ENCODE measurements around the gene RARB. TPM values are rescaled to one million over a fixed set of nuclear protein-coding genes. Genes with fewer than 3 reads are reported as not detected.
A peak's percentile ranks its signal among the peaks of the same experiment; 100 is the strongest.

The RARB gene
- total RNA-seq, 1 donor from 2014 or later = 15.0 TPM

DNA sequence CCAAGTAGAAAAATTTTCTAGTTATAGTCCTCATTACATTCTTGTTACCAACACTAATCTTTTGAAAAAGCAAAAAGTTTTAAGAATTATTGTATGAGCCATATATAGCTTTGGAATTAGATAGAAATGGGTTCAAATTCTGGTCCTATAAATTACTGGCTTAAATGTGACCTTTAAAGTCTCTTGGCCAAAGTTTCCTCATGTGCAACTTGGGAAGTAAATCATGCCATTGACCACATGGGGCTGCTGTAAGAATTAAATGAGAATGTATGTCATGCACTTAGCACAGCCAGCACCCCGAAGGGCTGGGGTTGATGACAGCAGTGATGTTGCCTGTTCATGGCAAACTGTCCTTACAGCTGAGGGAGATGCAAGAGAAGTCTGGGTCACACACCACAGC is 128.4 kb downstream of the RARB start:
- Histone ChIP-seq H3K36me3 (no peaks in the 10 kb centered on the region), H3K4me1 (peaks cover 27% of the 10 kb centered on the region), H3K27me3 (no peaks in the 10 kb centered on the region), H3K4me3 (no peak overlapping the region), H3K9me3 (no peaks in the 10 kb centered on the region), H3K27ac (no peak overlapping the region)
- no peak for TF ChIP-seq POLR2A (IDR thresholded peaks at IDR 0.05)
- no peak for TF ChIP-seq POLR2AphosphoS5 (IDR thresholded peaks at IDR 0.05; ENCODE audit: insufficient read depth in 1 of 2, low read depth in 1 of 2)
- TF ChIP-seq, protein P1, sequence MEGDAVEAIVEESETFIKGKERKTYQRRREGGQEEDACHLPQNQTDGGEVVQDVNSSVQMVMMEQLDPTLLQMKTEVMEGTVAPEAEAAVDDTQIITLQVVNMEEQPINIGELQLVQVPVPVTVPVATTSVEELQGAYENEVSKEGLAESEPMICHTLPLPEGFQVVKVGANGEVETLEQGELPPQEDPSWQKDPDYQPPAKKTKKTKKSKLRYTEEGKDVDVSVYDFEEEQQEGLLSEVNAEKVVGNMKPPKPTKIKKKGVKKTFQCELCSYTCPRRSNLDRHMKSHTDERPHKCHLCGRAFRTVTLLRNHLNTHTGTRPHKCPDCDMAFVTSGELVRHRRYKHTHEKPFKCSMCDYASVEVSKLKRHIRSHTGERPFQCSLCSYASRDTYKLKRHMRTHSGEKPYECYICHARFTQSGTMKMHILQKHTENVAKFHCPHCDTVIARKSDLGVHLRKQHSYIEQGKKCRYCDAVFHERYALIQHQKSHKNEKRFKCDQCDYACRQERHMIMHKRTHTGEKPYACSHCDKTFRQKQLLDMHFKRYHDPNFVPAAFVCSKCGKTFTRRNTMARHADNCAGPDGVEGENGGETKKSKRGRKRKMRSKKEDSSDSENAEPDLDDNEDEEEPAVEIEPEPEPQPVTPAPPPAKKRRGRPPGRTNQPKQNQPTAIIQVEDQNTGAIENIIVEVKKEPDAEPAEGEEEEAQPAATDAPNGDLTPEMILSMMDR (IDR thresholded peaks at IDR 0.05) = no peak
- intact Hi-C loops (cut with DNase I) = no loop called here
- no peak for DNase-seq (ENCODE audit: extremely low spot score in 2 of 2)

DNA sequence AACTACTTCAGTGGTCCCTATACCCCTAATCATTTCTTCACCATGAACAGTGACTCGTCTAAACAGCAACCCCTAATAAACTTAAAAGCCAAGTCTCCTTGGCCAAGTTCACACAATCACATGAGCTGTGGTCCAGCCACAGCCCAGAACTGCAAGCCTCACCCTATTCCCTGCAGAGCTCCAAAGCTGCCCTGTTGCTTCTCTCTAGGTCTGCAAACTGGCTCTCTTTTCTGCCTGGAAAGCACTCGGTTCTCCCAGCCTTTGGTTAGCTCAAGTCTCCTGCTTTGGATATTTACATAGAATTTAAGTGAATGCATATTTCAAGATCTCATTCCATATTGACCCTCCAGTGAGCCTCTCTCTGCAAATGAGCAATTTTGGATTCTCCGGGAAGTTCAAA is 129.6 kb downstream of the RARB start:
- no peaks in the 10 kb centered on the region for H3K36me3 ChIP-seq
- no peak overlapping the region for H3K4me3 ChIP-seq
- H3K27ac ChIP-seq = peak overlapping the region; percentile 11
- DNase-seq (ENCODE audit: extremely low spot score in 2 of 2) = no peak
- intact Hi-C loops (cut with DNase I) = no loop called here
- H3K4me1 ChIP-seq = peaks cover 27% of the 10 kb centered on the region
- H3K27me3 ChIP-seq = no peaks in the 10 kb centered on the region
- TF ChIP-seq, protein P1 (IDR thresholded peaks at IDR 0.05) = no peak
- TF ChIP-seq POLR2A (IDR thresholded peaks at IDR 0.05) (no peak), POLR2AphosphoS5 (IDR thresholded peaks at IDR 0.05; ENCODE audit: insufficient read depth in 1 of 2, low read depth in 1 of 2) (no peak)
- H3K9me3 ChIP-seq = no peaks in the 10 kb centered on the region

DNA sequence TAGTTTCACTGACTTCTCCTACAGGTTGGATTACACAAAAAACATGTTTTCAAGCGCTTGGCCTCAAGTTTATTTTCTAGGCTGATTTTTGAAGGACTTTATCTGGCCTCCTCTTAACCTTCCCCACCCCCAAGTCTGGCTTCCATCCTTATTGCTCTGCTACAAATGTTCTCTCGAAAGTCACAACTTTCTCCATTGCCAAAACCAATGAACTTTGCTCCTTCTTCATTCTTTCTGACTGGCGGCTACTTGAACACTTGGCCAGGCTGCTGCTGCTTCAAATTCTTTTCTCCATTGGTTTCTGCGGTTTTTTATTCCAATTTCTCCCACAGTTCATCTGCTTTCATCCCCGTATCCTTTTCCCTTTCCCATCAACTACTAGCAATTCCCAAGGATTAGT is 130.1 kb downstream of the RARB start:
- H3K4me3 ChIP-seq = no peak overlapping the region
- H3K27ac ChIP-seq = peak overlapping the region; percentile 51
- no peak for DNase-seq (ENCODE audit: extremely low spot score in 2 of 2)
- no peaks in the 10 kb centered on the region for H3K36me3 ChIP-seq
- intact Hi-C loops (cut with DNase I) = no loop called here
- TF ChIP-seq, protein P1 (IDR thresholded peaks at IDR 0.05) = no peak
- TF ChIP-seq POLR2A (IDR thresholded peaks at IDR 0.05) = no peak
- TF ChIP-seq POLR2AphosphoS5 (IDR thresholded peaks at IDR 0.05; ENCODE audit: insufficient read depth in 1 of 2, low read depth in 1 of 2) = no peak
- H3K9me3 ChIP-seq = no peaks in the 10 kb centered on the region
- no peaks in the 10 kb centered on the region for H3K27me3 ChIP-seq
- peaks cover 27% of the 10 kb centered on the region for H3K4me1 ChIP-seq

DNA sequence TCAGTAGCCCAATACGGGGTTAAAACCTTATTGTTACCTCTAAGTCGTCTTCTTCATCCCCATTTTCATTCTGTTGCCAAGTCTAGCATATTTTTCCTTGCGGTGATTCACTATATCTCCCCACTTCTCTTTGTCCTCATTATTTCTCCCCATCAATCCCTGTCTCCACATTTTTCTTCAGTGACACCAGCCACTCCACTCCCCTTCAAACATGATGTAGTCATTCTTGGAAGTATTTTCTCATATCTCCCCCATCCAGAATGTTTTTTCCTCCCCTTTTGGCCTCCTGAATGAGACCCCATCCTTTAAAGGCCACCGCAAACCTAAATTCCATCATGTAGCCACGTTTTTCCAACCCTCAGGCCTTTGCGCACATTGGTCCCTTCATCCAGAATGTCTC is 130.7 kb downstream of the RARB start:
- Histone ChIP-seq H3K4me1 (peaks cover 27% of the 10 kb centered on the region), H3K27me3 (no peaks in the 10 kb centered on the region), H3K27ac (peak overlapping the region; percentile 51), H3K9me3 (no peaks in the 10 kb centered on the region), H3K4me3 (no peak overlapping the region), H3K36me3 (no peaks in the 10 kb centered on the region)
- TF ChIP-seq POLR2A (IDR thresholded peaks at IDR 0.05) (no peak), POLR2AphosphoS5 (IDR thresholded peaks at IDR 0.05; ENCODE audit: insufficient read depth in 1 of 2, low read depth in 1 of 2) (no peak)
- TF ChIP-seq, protein P1 (IDR thresholded peaks at IDR 0.05) = no peak
- intact Hi-C loops (cut with DNase I) = no loop called here
- no peak for DNase-seq (ENCODE audit: extremely low spot score in 2 of 2)

DNA sequence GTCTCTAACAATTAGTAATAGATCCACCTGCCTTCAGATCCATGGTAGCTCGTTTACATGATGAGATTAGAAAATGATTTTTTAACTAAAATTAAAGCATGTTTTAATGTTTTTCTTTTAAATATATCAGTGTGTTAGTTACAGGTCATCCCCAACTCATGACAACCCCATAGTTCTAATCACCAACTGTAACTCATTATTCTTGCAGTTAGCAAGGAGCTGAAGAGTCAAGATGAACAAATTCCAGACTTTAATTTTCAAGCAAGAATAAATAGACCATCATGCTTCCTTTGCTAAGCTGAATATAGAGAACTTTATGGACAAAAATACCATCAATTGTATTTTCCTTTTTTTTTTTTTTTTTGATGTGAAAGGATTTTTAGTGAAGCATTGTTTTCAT is 135.5 kb downstream of the RARB start:
- Histone ChIP-seq H3K36me3 (no peaks in the 10 kb centered on the region), H3K4me3 (no peak overlapping the region), H3K4me1 (peaks cover 7% of the 10 kb centered on the region), H3K27me3 (no peaks in the 10 kb centered on the region), H3K9me3 (no peaks in the 10 kb centered on the region), H3K27ac (no peak overlapping the region)
- intact Hi-C loops (cut with DNase I) = no loop called here
- TF ChIP-seq POLR2AphosphoS5 (IDR thresholded peaks at IDR 0.05; ENCODE audit: insufficient read depth in 1 of 2, low read depth in 1 of 2) = no peak
- no peak for TF ChIP-seq POLR2A (IDR thresholded peaks at IDR 0.05)
- TF ChIP-seq, protein P1 (IDR thresholded peaks at IDR 0.05) = no peak
- DNase-seq (ENCODE audit: extremely low spot score in 2 of 2) = no peak

All from vagina (tissue), 2 donors.